ENCODE measurements around the gene MDK.

- no peak for TF ChIP-seq ZNF274 (IDR thresholded peaks at IDR 0.05; ENCODE audit: low read depth, low read length)
- no peak for TF ChIP-seq CTCF (IDR thresholded peaks at IDR 0.05 in 2 of 3, conservative IDR thresholded peaks at IDR 0.05 in 1 of 3; ENCODE audit: borderline replicate concordance in 1 of 3, insufficient read depth in 1 of 3, low read depth in 2 of 3, low read length in 2 of 3)
- no peak for TF ChIP-seq EZH2 (IDR thresholded peaks at IDR 0.05)
Measured at GRCh38 chr11:46350695-46351094, 30.8 kb upstream of the MDK start.
